K562 (cell line): Measurements from ENCODE around the gene BEST4. TPM values are rescaled to one million over a fixed set of nuclear protein-coding genes. Genes with fewer than 3 reads are reported as not detected.

Experiments used
- EGR1 ChIP-seq: fragments of 450-650 bp; conservative IDR thresholded peaks from 2 replicates; pipeline ENCODE4 v1.6.1; 2017; ENCODE audit warnings: mild to moderate bottlenecking
- EP300 ChIP-seq: IDR thresholded peaks from 2 replicates; pipeline ENCODE4 v1.6.1; 2012; ENCODE audit warnings: low read length, improper control_type of control experiment
- HNRNPK ChIP-seq: fragments of 200-400 bp; formaldehyde crosslinking; IDR thresholded peaks from one replicate; pipeline ENCODE4 v1.6.1; 2018; ENCODE audit warnings: mild to moderate bottlenecking, low read depth, low read length; ENCODE audit not compliant: poor library complexity, severe bottlenecking
- MAFK ChIP-seq: IDR thresholded peaks from 2 replicates; pipeline ENCODE4 v1.6.1; 2011; ENCODE audit warnings: low read length, improper control_type of control experiment
- MEIS2 ChIP-seq: fragments of 450-650 bp; IDR thresholded peaks from 2 replicates; pipeline ENCODE4 v1.6.1; 2014; ENCODE audit warnings: mild to moderate bottlenecking; ENCODE audit not compliant: partially characterized antibody
- MTA3 ChIP-seq: fragments of 450-650 bp; formaldehyde crosslinking; IDR thresholded peaks from 2 replicates; pipeline ENCODE4 v1.6.1; 2017; ENCODE audit warnings: mild to moderate bottlenecking, borderline replicate concordance
- NFIX ChIP-seq: fragments of 250-450 bp; sonication (Bioruptor Pico); IDR thresholded peaks from 2 replicates; pipeline ENCODE4 v1.4.0; 2020; ENCODE audit warnings: low read depth, mild to moderate bottlenecking, moderate library complexity
- NONO ChIP-seq, 2 experiments: fragments of 200-400 bp in 1 of 2; fragments of 450-650 bp in 1 of 2; formaldehyde crosslinking in 1 of 2; IDR thresholded peaks; 2 replicates each; pipeline ENCODE4 v1.6.1; 2017; ENCODE audit warnings: low read depth in 2 of 2, mild to moderate bottlenecking in 2 of 2, moderate library complexity in 2 of 2, low read length in 1 of 2
- PYGO2 ChIP-seq: fragments of 450-650 bp; IDR thresholded peaks from 2 replicates; pipeline ENCODE4 v1.6.1; 2016; ENCODE audit warnings: mild to moderate bottlenecking, missing genetic modification characterization, moderate library complexity, missing compliant biosample characterization
- RCOR1 ChIP-seq, 2 experiments: IDR thresholded peaks; 2 replicates each; pipeline ENCODE4 v1.6.1; 2012; ENCODE audit warnings: low read depth in 2 of 2, low read length in 2 of 2, borderline replicate concordance in 1 of 2, improper control_type of control experiment in 1 of 2
- RNF2 ChIP-seq: sonication (generic); IDR thresholded peaks from 2 replicates; pipeline ENCODE4 v1.6.1; 2016
- SMC3 ChIP-seq: conservative IDR thresholded peaks from 2 replicates; pipeline ENCODE4 v1.6.1; 2011; ENCODE audit warnings: low read depth, low read length, improper control_type of control experiment; ENCODE audit not compliant: insufficient read depth
- TAF1 ChIP-seq: IDR thresholded peaks from 2 replicates; pipeline ENCODE4 v1.6.1; 2011; ENCODE audit warnings: mild to moderate bottlenecking, low read length, moderate library complexity; ENCODE audit not compliant: insufficient read depth, control insufficient read depth, severe bottlenecking; ENCODE audit errors: extremely low read depth
- THRAP3 ChIP-seq: fragments of 450-650 bp; IDR thresholded peaks from 2 replicates; pipeline ENCODE4 v1.6.1; 2016; ENCODE audit warnings: mild to moderate bottlenecking, inconsistent platforms, borderline replicate concordance
- THRB ChIP-seq: fragments of 450-650 bp; formaldehyde crosslinking; conservative IDR thresholded peaks from 2 replicates; pipeline ENCODE4 v1.4.0; 2022; ENCODE audit warnings: mild to moderate bottlenecking, missing genetic modification characterization
- polyA plus RNA-seq, 8 experiments: library from polyadenylated mRNA; depleted of rRNA in 4 of 8; stranded (reverse) in 5 of 8; unstranded in 3 of 8; fragments of >200 nt; fragmentation: Nextera tagmentation in 2 of 8; fragmentation: Illumina TruSeq in 1 of 8; extraction: Ambion mirVana in 2 of 8; extraction: Trizol in 1 of 8; gene quantifications; 2 replicates each; pipeline versions ENCODE4 v1.2.1 to v1.2.3, GENCODE V29; 2011 to 2014; ENCODE audit warnings: inconsistent platforms in 1 of 8, missing spikeins in 1 of 8
- total RNA-seq, 7 experiments: library from RNA; depleted of rRNA in 6 of 7; stranded (reverse); fragments of >200 nt in 6 of 7; fragmentation: Illumina TruSeq in 2 of 7; extraction: Trizol in 2 of 7; gene quantifications; 2 replicates each; pipeline versions ENCODE4 v1.2.1 to v1.2.3, GENCODE V29; 2011 to 2021; ENCODE audit warnings: low replicate concordance in 1 of 7
- TF ChIP-seq, protein P1 (sequence below), 2 experiments: fragments of 450-650 bp in 1 of 2; sonication (generic) in 1 of 2; formaldehyde crosslinking in 1 of 2; IDR thresholded peaks; 2 replicates each; pipeline versions ENCODE4 v1.7.1 to v1.9.0; 2016 to 2022; ENCODE audit warnings: inconsistent platforms in 1 of 2, mild to moderate bottlenecking in 1 of 2, missing genetic modification reagents in 1 of 2

Gene BEST4
- total and polyA plus RNA-seq, 9 of the 15 experiments (the other 6 are each of a cell fraction or from before 2014, with no cell fraction given): 0.07 to 0.11 TPM; not detected in 7

DNA sequence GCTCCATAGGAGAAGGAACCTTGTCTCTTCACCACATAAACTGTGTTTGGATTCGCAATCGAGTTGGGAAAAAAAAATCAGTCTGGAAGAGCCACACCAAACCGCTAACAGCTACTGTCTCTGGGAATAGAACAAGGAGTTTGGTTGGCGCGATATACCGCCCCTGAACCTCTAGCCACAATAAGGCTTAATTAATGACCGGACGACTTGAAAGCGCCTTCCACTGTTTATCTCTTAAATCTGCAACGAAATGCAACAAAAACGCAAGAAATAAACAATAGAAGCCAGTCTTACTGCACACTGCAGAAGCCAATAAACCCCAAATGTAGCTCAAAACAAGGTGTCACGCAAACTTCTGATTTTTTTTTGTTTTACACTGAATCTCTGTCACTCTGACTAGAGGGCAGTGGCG, 31.2 kb upstream of the BEST4 start (continued):
- TF ChIP-seq, protein P1, sequence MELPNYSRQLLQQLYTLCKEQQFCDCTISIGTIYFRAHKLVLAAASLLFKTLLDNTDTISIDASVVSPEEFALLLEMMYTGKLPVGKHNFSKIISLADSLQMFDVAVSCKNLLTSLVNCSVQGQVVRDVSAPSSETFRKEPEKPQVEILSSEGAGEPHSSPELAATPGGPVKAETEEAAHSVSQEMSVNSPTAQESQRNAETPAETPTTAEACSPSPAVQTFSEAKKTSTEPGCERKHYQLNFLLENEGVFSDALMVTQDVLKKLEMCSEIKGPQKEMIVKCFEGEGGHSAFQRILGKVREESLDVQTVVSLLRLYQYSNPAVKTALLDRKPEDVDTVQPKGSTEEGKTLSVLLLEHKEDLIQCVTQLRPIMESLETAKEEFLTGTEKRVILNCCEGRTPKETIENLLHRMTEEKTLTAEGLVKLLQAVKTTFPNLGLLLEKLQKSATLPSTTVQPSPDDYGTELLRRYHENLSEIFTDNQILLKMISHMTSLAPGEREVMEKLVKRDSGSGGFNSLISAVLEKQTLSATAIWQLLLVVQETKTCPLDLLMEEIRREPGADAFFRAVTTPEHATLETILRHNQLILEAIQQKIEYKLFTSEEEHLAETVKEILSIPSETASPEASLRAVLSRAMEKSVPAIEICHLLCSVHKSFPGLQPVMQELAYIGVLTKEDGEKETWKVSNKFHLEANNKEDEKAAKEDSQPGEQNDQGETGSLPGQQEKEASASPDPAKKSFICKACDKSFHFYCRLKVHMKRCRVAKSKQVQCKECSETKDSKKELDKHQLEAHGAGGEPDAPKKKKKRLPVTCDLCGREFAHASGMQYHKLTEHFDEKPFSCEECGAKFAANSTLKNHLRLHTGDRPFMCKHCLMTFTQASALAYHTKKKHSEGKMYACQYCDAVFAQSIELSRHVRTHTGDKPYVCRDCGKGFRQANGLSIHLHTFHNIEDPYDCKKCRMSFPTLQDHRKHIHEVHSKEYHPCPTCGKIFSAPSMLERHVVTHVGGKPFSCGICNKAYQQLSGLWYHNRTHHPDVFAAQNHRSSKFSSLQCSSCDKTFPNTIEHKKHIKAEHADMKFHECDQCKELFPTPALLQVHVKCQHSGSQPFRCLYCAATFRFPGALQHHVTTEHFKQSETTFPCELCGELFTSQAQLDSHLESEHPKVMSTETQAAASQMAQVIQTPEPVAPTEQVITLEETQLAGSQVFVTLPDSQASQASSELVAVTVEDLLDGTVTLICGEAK (IDR thresholded peaks at IDR 0.05): peak; percentile 67; the same call in 1 of the 2 replicates
- TF ChIP-seq, protein P1 (CRISPR knock-in tag; IDR thresholded peaks at IDR 0.05): no peak
- TF ChIP-seq THRAP3 (no peak), RCOR1 (IDR thresholded peaks at IDR 0.05; ENCODE audit: borderline replicate concordance in 1 of 2, low read depth in 2 of 2, low read length in 2 of 2) (peak in 1 of 2 experiments; percentile 62; a peak in 1 of 4 replicates), NONO (IDR thresholded peaks at IDR 0.05; ENCODE audit: low read depth in 2 of 2, low read length in 1 of 2) (peak in 1 of 2 experiments; percentile 97; a peak in 2 of 4 replicates), RNF2 (no peak), TAF1 (peak; percentile 62), MEIS2 (no peak), MAFK (no peak), NFIX (CRISPR knock-in tag) (no peak), MTA3 (no peak), EGR1 (no peak), HNRNPK (no peak), SMC3 (peak; percentile 53; the same call in 1 of the 2 replicates), EP300 (no peak), THRB (no peak), PYGO2 (tag) (no peak)
